Endothelial cell of umbilical vein (primary cell): ENCODE data around the gene ATP8A2. TPM values are rescaled to one million over a fixed set of nuclear protein-coding genes. Genes with fewer than 3 reads are reported as not detected.

ENCODE experiments used
- BruUV-seq: library from RNA; stranded (reverse); fragments of 400-500 nt; replicated peaks from 2 replicates; lab custom pipeline; 2021; lab: Mats Ljungman, UMichigan
- CTCF ChIA-PET: fragments of 300-600, 350-600 bp; sonication (Branson Sonifier 250); formaldehyde crosslinking; loops from one replicate; lab custom pipeline; 2021; ENCODE audit warnings: antibody characterized with exemption, inconsistent platforms; lab: Charles Lee
- POLR2A ChIA-PET: fragments of 300-600, 350-600 bp; sonication (Branson Sonifier 250); formaldehyde crosslinking; loops from one replicate; lab custom pipeline; 2021; ENCODE audit warnings: antibody characterized with exemption, inconsistent platforms; lab: Charles Lee
- DNase-seq: peaks from one replicate; pipeline ENCODE4 v3.0.0-alpha.2; 2011; ENCODE audit warnings: low read depth, low spot score
- FAIRE-seq: peaks from 2 replicates; lab custom pipeline; 2011; peaks lifted over from hg19 to GRCh38; lab: Jason Lieb, UNC
- H2AFZ ChIP-seq: 2 replicates; pipeline ENCODE4 v1.6.0; 2012; ENCODE audit warnings: low read depth, low read length, control low read depth, inconsistent platforms
- H3K27ac ChIP-seq: 2 replicates; pipeline ENCODE4 v1.5.1; 2011; ENCODE audit warnings: low read depth, mild to moderate bottlenecking, control low read depth, low read length, moderate library complexity; ENCODE audit not compliant: insufficient read depth
- H3K27me3 ChIP-seq, 2 experiments: 2 replicates each; pipeline versions ENCODE4 v1.6.0 to v1.6.1; 2011; ENCODE audit warnings: low read length in 2 of 2, mixed read lengths in 1 of 2; ENCODE audit not compliant: control insufficient read depth in 2 of 2, insufficient read depth in 2 of 2
- H3K36me3 ChIP-seq, 2 experiments: 2 replicates in 1 of 2; 3 replicates in 1 of 2; pipeline ENCODE4 v1.5.1; 2011; ENCODE audit warnings: low read length in 2 of 2, mild to moderate bottlenecking in 1 of 2, moderate library complexity in 1 of 2; ENCODE audit not compliant: control insufficient read depth in 2 of 2, insufficient read depth in 2 of 2; ENCODE audit errors: extremely low read depth in 1 of 2
- H3K4me1 ChIP-seq: 3 replicates; pipeline ENCODE4 v1.5.1; 2011; ENCODE audit warnings: mild to moderate bottlenecking, low read length; ENCODE audit not compliant: control insufficient read depth, insufficient read depth; ENCODE audit errors: extremely low read depth
- H3K4me2 ChIP-seq: 2 replicates; pipeline ENCODE4 v1.6.1; 2011; ENCODE audit warnings: low read length, control low read depth, mixed read lengths; ENCODE audit not compliant: insufficient read depth
- H3K4me3 ChIP-seq, 3 experiments: fragments of 200-600 bp in 1 of 3; sonication (generic), shearing (Covaris generic) in 1 of 3; replicated peaks in 1 of 3; 2 replicates each; pipeline ENCODE4 v1.5.1; 2011 to 2016; ENCODE audit warnings: control low read depth in 3 of 3, low read length in 3 of 3, mild to moderate bottlenecking in 2 of 3, inconsistent platforms in 1 of 3, low read depth in 1 of 3, moderate library complexity in 1 of 3; ENCODE audit not compliant: insufficient read depth in 1 of 3
- H3K79me2 ChIP-seq: 2 replicates; pipeline ENCODE4 v1.6.0; 2012; ENCODE audit warnings: low read length, inconsistent platforms; ENCODE audit not compliant: control insufficient read depth, insufficient read depth
- H3K9ac ChIP-seq: replicated peaks from 2 replicates; pipeline ENCODE3; 2011; ENCODE audit warnings: low read length, control low read depth; ENCODE audit not compliant: insufficient read depth; ENCODE audit errors: extremely low read depth
- H3K9me1 ChIP-seq: replicated peaks from 3 replicates; pipeline ENCODE4 v1.6.0; 2011; ENCODE audit warnings: mild to moderate bottlenecking, low read length; ENCODE audit not compliant: control insufficient read depth, insufficient read depth; ENCODE audit errors: extremely low read depth
- H3K9me3 ChIP-seq: replicated peaks from 2 replicates; pipeline ENCODE4 v1.5.1; 2012; ENCODE audit warnings: low read length, inconsistent platforms; ENCODE audit not compliant: control insufficient read depth, insufficient read depth
- H4K20me1 ChIP-seq: replicated peaks from 2 replicates; pipeline ENCODE3; 2011; ENCODE audit warnings: mild to moderate bottlenecking, low read length; ENCODE audit not compliant: control insufficient read depth, insufficient read depth; ENCODE audit errors: extremely low read depth
- CTCF ChIP-seq, 2 donors: IDR thresholded peaks; 1 replicate in 1 of 2; 2 replicates in 1 of 2; pipeline ENCODE4 v1.5.1; 2011; ENCODE audit warnings: low read length in 2 of 2, mild to moderate bottlenecking in 2 of 2, moderate library complexity in 2 of 2, control low read depth in 1 of 2, inconsistent platforms in 1 of 2, low read depth in 1 of 2; ENCODE audit not compliant: insufficient read depth in 1 of 2; ENCODE audit errors: extremely low read depth in 1 of 2
- EZH2 ChIP-seq: IDR thresholded peaks from 2 replicates; pipeline ENCODE4 v1.6.1; 2012; ENCODE audit warnings: borderline replicate concordance, low read depth, mild to moderate bottlenecking, moderate library complexity, low read length, inconsistent platforms; ENCODE audit not compliant: severe bottlenecking
- FOS ChIP-seq: IDR thresholded peaks from 2 replicates; pipeline ENCODE4 v1.6.1; 2011; ENCODE audit warnings: mild to moderate bottlenecking, low read length, moderate library complexity, borderline replicate concordance; ENCODE audit not compliant: insufficient read depth
- GATA2 ChIP-seq: IDR thresholded peaks from 2 replicates; pipeline ENCODE4 v1.7.0; 2011; ENCODE audit warnings: low read depth, mild to moderate bottlenecking, moderate library complexity, mixed read lengths, low read length; ENCODE audit not compliant: insufficient read length, insufficient read depth
- JUN ChIP-seq: IDR thresholded peaks from 2 replicates; pipeline ENCODE4 v1.6.1; 2011; ENCODE audit warnings: borderline replicate concordance, low read depth; ENCODE audit not compliant: insufficient read length, insufficient read depth
- MAX ChIP-seq: IDR thresholded peaks from 2 replicates; pipeline ENCODE4 v1.6.1; 2011; ENCODE audit not compliant: insufficient read depth, insufficient read length
- MYC ChIP-seq: IDR thresholded peaks from one replicate; pipeline ENCODE4 v1.6.1; 2011; ENCODE audit warnings: mild to moderate bottlenecking, low read depth, low read length
- POLR2A ChIP-seq: IDR thresholded peaks from 2 replicates; pipeline ENCODE4 v1.6.1; 2012; ENCODE audit warnings: low read depth, mild to moderate bottlenecking, control low read depth, low read length
- POLR2AphosphoS5 ChIP-seq: IDR thresholded peaks from 2 replicates; pipeline ENCODE4 v1.6.1; 2012; ENCODE audit warnings: low read depth, mild to moderate bottlenecking, control low read depth, low read length, moderate library complexity; ENCODE audit not compliant: insufficient read depth
- dilution Hi-C: fragments of 300-500 bp; cut with MboI; formaldehyde crosslinking; loops from one replicate; pipeline ENCODE4 v1.15.0; 2019; ENCODE audit warnings: low sequenced_read_pairs; ENCODE audit not compliant: extremely low pct_ligation_motif_present
- intact Hi-C: fragments of 100-400 bp; cut with micrococcal nuclease; formaldehyde crosslinking; loops from one replicate; pipeline ENCODE4 v1.10.0; 2022
- polyA plus RNA-seq, 4 experiments: library from polyadenylated mRNA; depleted of rRNA in 3 of 4; stranded (reverse) in 3 of 4; unstranded in 1 of 4; fragments of >200 nt; gene quantifications; 2 replicates each; pipeline versions ENCODE4 v1.2.1 to v1.2.3, GENCODE V29; 2011 to 2012; ENCODE audit warnings: missing spikeins in 1 of 4
- total RNA-seq: library from RNA; stranded (reverse); gene quantifications from 2 replicates; pipeline ENCODE4 v1.2.3, GENCODE V29; 2021

Gene ATP8A2
- total and polyA plus RNA-seq, 2 donors (not counting 3 experiments of a cell fraction or from before 2014, with no cell fraction given) = 0.11 to 0.49 TPM

- H3K9ac ChIP-seq = no peak overlapping the region
- no peaks in the 10 kb centered on the region for H4K20me1 ChIP-seq
- dilution Hi-C loops (no loop called here), intact Hi-C loops (no loop called here)
- DNase-seq = no peak
- no peak overlapping the region for H3K27ac ChIP-seq
- H3K4me2 ChIP-seq = no peak overlapping the region
- H3K36me3 ChIP-seq = no peaks in the 10 kb centered on the region
- no peak for FAIRE-seq
- H3K9me1 ChIP-seq = no peaks in the 10 kb centered on the region
- H3K9me3 ChIP-seq = no peaks in the 10 kb centered on the region
- TF ChIP-seq FOS (no peak), GATA2 (no peak), POLR2AphosphoS5 (no peak), CTCF (IDR thresholded peaks at IDR 0.05; ENCODE audit: extremely low read depth in 1 of 2, insufficient read depth in 1 of 2, low read depth in 1 of 2, low read length in 2 of 2) (no peak), EZH2 (no peak), MYC (no peak), POLR2A (no peak), JUN (no peak), MAX (no peak)
- no peaks in the 10 kb centered on the region for H3K27me3 ChIP-seq
- no peak overlapping the region for H2AFZ ChIP-seq
- no peaks in the 10 kb centered on the region for H3K79me2 ChIP-seq
- ChIA-PET CTCF (no interaction called here), POLR2A (no interaction called here)
- no peaks in the 10 kb centered on the region for H3K4me1 ChIP-seq
- no peak overlapping the region for H3K4me3 ChIP-seq
- BruUV-seq = no TSS peak
Observed at GRCh38 chr13:25770601-25771000, 398.8 kb downstream of the ATP8A2 start.
